IMR-90 (cell line): ENCODE results near the gene ZNF621. TPM values are rescaled to one million over a fixed set of nuclear protein-coding genes. Genes with fewer than 3 reads are reported as not detected.

Experiments
- ATAC-seq: fragments of 200-7000 bp; cut with Tn5 transposase; 2 replicates; pipeline ENCODE4 v1.9.1; 2020; ENCODE audit warnings: low read depth, mild to moderate bottlenecking, moderate library complexity
- BruUV-seq: library from RNA; stranded (reverse); fragments of 400-500 nt; replicated peaks from 2 replicates; lab custom pipeline; 2021; lab: Mats Ljungman, UMichigan
- CTCF ChIA-PET: fragments of 300-600 bp; formaldehyde crosslinking; extraction: SDS; loops from one replicate; lab custom pipeline; 2021; ENCODE audit warnings: antibody characterized with exemption; lab: Yijun Ruan, JAX
- POLR2A ChIA-PET: fragments of 300-600 bp; sonication (Branson Sonifier 250); formaldehyde crosslinking; loops from one replicate; lab custom pipeline; 2022; ENCODE audit warnings: antibody characterized with exemption; ENCODE audit not compliant: unreplicated experiment; lab: Charles Lee
- DNase-seq: peaks from one replicate; pipeline ENCODE4 v3.0.0; 2013
- H2AFZ ChIP-seq: replicated peaks from 2 replicates; pipeline ENCODE3; 2013; ENCODE audit warnings: low read length, mild to moderate bottlenecking; ENCODE audit not compliant: poor library complexity
- H2AK5ac ChIP-seq: 2 replicates; pipeline ENCODE4 v1.6.1; 2013; ENCODE audit warnings: low read depth, low read length, inconsistent platforms
- H2AK9ac ChIP-seq: replicated peaks from 2 replicates; pipeline ENCODE3; 2013; ENCODE audit warnings: mild to moderate bottlenecking, low read depth, low read length, moderate library complexity; ENCODE audit not compliant: poor library complexity
- H2BK120ac ChIP-seq: 2 replicates; pipeline ENCODE4 v1.6.1; 2013; ENCODE audit warnings: low read depth, low read length, inconsistent platforms
- H2BK15ac ChIP-seq: 3 replicates; pipeline ENCODE4 v1.6.1; 2013; ENCODE audit warnings: low read depth, low read length, inconsistent platforms
- H2BK20ac ChIP-seq: 2 replicates; pipeline ENCODE4 v1.6.1; 2013; ENCODE audit warnings: low read depth, mild to moderate bottlenecking, inconsistent platforms, low read length, moderate library complexity
- H2BK5ac ChIP-seq: 2 replicates; pipeline ENCODE4 v1.6.1; 2013; ENCODE audit warnings: mild to moderate bottlenecking, low read depth, low read length, inconsistent platforms; ENCODE audit not compliant: poor library complexity, severe bottlenecking
- H3K14ac ChIP-seq: replicated peaks from 2 replicates; pipeline ENCODE4 v1.6.1; 2013; ENCODE audit warnings: low read depth, low read length, inconsistent platforms
- H3K18ac ChIP-seq: 2 replicates; pipeline ENCODE4 v1.6.1; 2013; ENCODE audit warnings: low read depth, low read length, control low read depth
- H3K23ac ChIP-seq: 2 replicates; pipeline ENCODE4 v1.6.1; 2013; ENCODE audit warnings: low read depth, low read length, inconsistent platforms
- H3K27ac ChIP-seq: 2 replicates; pipeline ENCODE4 v1.5.1; 2013; ENCODE audit warnings: mild to moderate bottlenecking, control low read depth, low read length; ENCODE audit not compliant: insufficient read depth
- H3K27me3 ChIP-seq: 2 replicates; pipeline ENCODE4 v1.6.1; 2013; ENCODE audit warnings: low read length; ENCODE audit not compliant: control insufficient read depth, insufficient read depth
- H3K36me3 ChIP-seq: 2 replicates; pipeline ENCODE4 v1.6.1; 2013; ENCODE audit warnings: low read length, mixed read lengths; ENCODE audit not compliant: control insufficient read depth, insufficient read depth
- H3K4ac ChIP-seq: 2 replicates; pipeline ENCODE4 v1.6.1; 2013; ENCODE audit warnings: low read depth, low read length, inconsistent platforms
- H3K4me1 ChIP-seq: 2 replicates; pipeline ENCODE4 v1.6.1; 2013; ENCODE audit warnings: low read length, mixed read lengths; ENCODE audit not compliant: control insufficient read depth, insufficient read depth
- H3K4me2 ChIP-seq: 2 replicates; pipeline ENCODE4 v1.6.1; 2013; ENCODE audit warnings: low read depth, mild to moderate bottlenecking, control low read depth, low read length, moderate library complexity
- H3K4me3 ChIP-seq: 2 replicates; pipeline ENCODE4 v1.5.1; 2013; ENCODE audit warnings: low read depth, mild to moderate bottlenecking, control low read depth, low read length, moderate library complexity; ENCODE audit not compliant: insufficient read depth
- H3K56ac ChIP-seq: 2 replicates; pipeline ENCODE4 v1.6.1; 2013; ENCODE audit warnings: low read length, inconsistent platforms; ENCODE audit not compliant: insufficient read depth; ENCODE audit errors: extremely low read depth
- H3K79me1 ChIP-seq, 2 experiments: 2 replicates each; pipeline ENCODE4 v1.6.1; 2013; ENCODE audit warnings: low read length in 2 of 2, inconsistent platforms in 1 of 2, low read depth in 1 of 2
- H3K9ac ChIP-seq: 2 replicates; pipeline ENCODE4 v1.6.1; 2013; ENCODE audit warnings: low read depth, low read length, control low read depth
- H3K9me1 ChIP-seq: 2 replicates; pipeline ENCODE4 v1.6.1; 2013; ENCODE audit warnings: low read length, inconsistent platforms; ENCODE audit not compliant: insufficient read depth
- H3K9me3 ChIP-seq: 2 replicates; pipeline ENCODE4 v1.6.1; 2013; ENCODE audit warnings: low read length; ENCODE audit not compliant: control insufficient read depth, insufficient read depth
- H4K20me1 ChIP-seq: 2 replicates; pipeline ENCODE4 v1.6.1; 2013; ENCODE audit warnings: low read length, inconsistent platforms; ENCODE audit not compliant: insufficient read depth
- H4K5ac ChIP-seq: 2 replicates; pipeline ENCODE4 v1.6.1; 2013; ENCODE audit warnings: mild to moderate bottlenecking, low read depth, low read length, control low read depth
- H4K8ac ChIP-seq, 2 experiments: 2 replicates each; pipeline ENCODE4 v1.6.1; 2013; ENCODE audit warnings: low read depth in 2 of 2, low read length in 2 of 2, control low read depth in 1 of 2, inconsistent platforms in 1 of 2
- H4K91ac ChIP-seq: 2 replicates; pipeline ENCODE4 v1.6.1; 2013; ENCODE audit warnings: low read depth, low read length, inconsistent platforms; ENCODE audit not compliant: insufficient read depth
- BHLHE40 ChIP-seq: fragments of 150-350 bp; IDR thresholded peaks from 2 replicates; pipeline ENCODE4 v1.6.1; 2016; ENCODE audit warnings: mild to moderate bottlenecking, low read depth, low read length
- CEBPB ChIP-seq: IDR thresholded peaks from 2 replicates; pipeline ENCODE4 v1.6.1; 2012; ENCODE audit warnings: low read depth, low read length, improper control_type of control experiment
- CHD1 ChIP-seq: IDR thresholded peaks from 2 replicates; pipeline ENCODE4 v1.6.1; 2012; ENCODE audit warnings: low read depth, low read length, improper control_type of control experiment
- FOS ChIP-seq: fragments of 150-350 bp; IDR thresholded peaks from 2 replicates; pipeline ENCODE4 v1.6.1; 2016; ENCODE audit warnings: low read depth, low read length
- MAFK ChIP-seq: IDR thresholded peaks from 2 replicates; pipeline ENCODE4 v1.6.1; 2012; ENCODE audit warnings: low read depth, low read length, improper control_type of control experiment
- MAZ ChIP-seq: IDR thresholded peaks from 2 replicates; pipeline ENCODE4 v1.6.1; 2012; ENCODE audit warnings: low read depth, mild to moderate bottlenecking, low read length, improper control_type of control experiment, moderate library complexity, borderline replicate concordance
- MXI1 ChIP-seq: IDR thresholded peaks from 2 replicates; pipeline ENCODE4 v1.6.1; 2012; ENCODE audit warnings: low read depth, mild to moderate bottlenecking, low read length, moderate library complexity, borderline replicate concordance
- NFE2L2 ChIP-seq: fragments of 150-350 bp; IDR thresholded peaks from 2 replicates; pipeline ENCODE4 v1.6.1; 2016; ENCODE audit warnings: low read depth, mild to moderate bottlenecking, low read length
- POLR2A ChIP-seq: IDR thresholded peaks from 2 replicates; pipeline ENCODE4 v1.6.1; 2012; ENCODE audit warnings: mild to moderate bottlenecking, low read depth, low read length
- RAD21 ChIP-seq: IDR thresholded peaks from 2 replicates; pipeline ENCODE4 v1.6.1; 2012; ENCODE audit warnings: low read length, improper control_type of control experiment
- RFX5 ChIP-seq: IDR thresholded peaks from 2 replicates; pipeline ENCODE4 v1.8.0; 2012; ENCODE audit warnings: low read depth, mild to moderate bottlenecking, low read length, moderate library complexity
- SMC3 ChIP-seq: fragments of 150-350 bp; IDR thresholded peaks from 2 replicates; pipeline ENCODE4 v1.6.1; 2016; ENCODE audit warnings: low read depth, mild to moderate bottlenecking, antibody characterized with exemption, low read length, moderate library complexity
- WGBS, 2 experiments: methylation state at CpG; one replicate each; pipeline versions ENCODE4 v1.1.5 to v1.1.7; 2013; ENCODE audit warnings: missing lambda C conversion rate in 2 of 2; ENCODE audit not compliant: insufficient read length in 1 of 2; ENCODE audit errors: extremely low coverage in 2 of 2; 5-methylcytosine and 5-hydroxymethylcytosine counted together
- dilution Hi-C: fragments of 300-500 bp; cut with HindIII; formaldehyde crosslinking; loops from one replicate; pipeline ENCODE4 v1.14.3; 2018; ENCODE audit warnings: low sequenced_read_pairs; ENCODE audit not compliant: unreplicated experiment
- in situ Hi-C: fragments of 300-500 bp; cut with MboI; formaldehyde crosslinking; loops from 3 replicates; pipeline ENCODE4 v1.14.3; 2019; ENCODE audit warnings: low sequenced_read_pairs, inconsistent platforms, mixed read lengths
- intact Hi-C: fragments of 100-400 bp; cut with micrococcal nuclease; formaldehyde crosslinking; loops from 2 replicates; pipeline ENCODE4 v1.10.0; 2022
- polyA plus RNA-seq, 3 experiments: library from polyadenylated mRNA; depleted of rRNA; stranded (reverse); fragments of >200 nt; gene quantifications; 2 replicates each; pipeline ENCODE4 v1.2.3, GENCODE V29; 2012; ENCODE audit warnings: low replicate concordance in 1 of 3
- total RNA-seq: library from RNA; depleted of rRNA; stranded (reverse); fragments of >200 nt; gene quantifications from 2 replicates; pipeline ENCODE4 v1.2.3, GENCODE V29; 2012
- TF ChIP-seq, protein P1 (sequence below): fragments of 150-350 bp; IDR thresholded peaks from 2 replicates; pipeline ENCODE4 v1.6.1; 2016; ENCODE audit warnings: low read depth, mild to moderate bottlenecking, low read length, moderate library complexity, borderline replicate concordance
- TF ChIP-seq, protein P2 (sequence below): fragments of 150-350 bp; IDR thresholded peaks from 2 replicates; pipeline ENCODE4 v1.6.1; 2017; ENCODE audit warnings: mild to moderate bottlenecking, antibody characterized with exemption, low read length, low read depth
- TF ChIP-seq, protein P3 (sequence below): conservative IDR thresholded peaks from 2 replicates; pipeline ENCODE4 v1.5.1; 2012; ENCODE audit warnings: mild to moderate bottlenecking, low read depth, low read length, improper control_type of control experiment

ZNF621 gene
- total and polyA plus RNA-seq, 2 of the 4 experiments (the other 2 are of a cell fraction) = 7.3 to 8.3 TPM

DNA sequence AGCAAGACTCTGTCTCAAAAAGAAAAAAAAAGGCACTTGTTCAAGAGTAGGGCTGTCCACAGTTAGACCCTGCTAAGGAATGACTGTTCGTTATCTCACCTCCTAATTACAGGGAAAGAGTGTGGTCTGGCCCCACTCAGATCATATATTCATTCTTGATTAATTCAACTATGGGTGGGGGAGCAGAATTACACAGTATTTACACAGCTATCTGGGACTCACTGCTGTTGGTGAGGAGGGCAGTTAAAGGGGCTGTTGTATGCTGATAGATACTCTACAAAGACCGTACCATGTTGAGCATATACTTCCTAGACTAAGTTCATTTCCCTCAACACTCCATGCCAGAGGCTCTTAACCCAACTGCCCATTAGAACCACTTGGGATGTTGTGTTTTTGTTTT, 22.7 kb upstream of the ZNF621 start:
- H2BK15ac ChIP-seq = no peak overlapping the region
- no peak overlapping the region for H2BK5ac ChIP-seq
- H4K5ac ChIP-seq = no peak overlapping the region
- H3K56ac ChIP-seq = no peak overlapping the region
- no peak overlapping the region for H3K23ac ChIP-seq
- H3K4me3 ChIP-seq = no peak overlapping the region
- no peak overlapping the region for H2BK20ac ChIP-seq
- H4K8ac ChIP-seq = no peak overlapping the region
- no peak overlapping the region for H3K9ac ChIP-seq
- in situ Hi-C loops (no loop called here), intact Hi-C loops (no loop called here), dilution Hi-C loops (no loop called here)
- H3K36me3 ChIP-seq = no peaks in the 10 kb centered on the region
- peaks cover 8% of the 10 kb centered on the region for H3K9me1 ChIP-seq
- no peak overlapping the region for H3K27ac ChIP-seq
- H3K9me3 ChIP-seq = no peaks in the 10 kb centered on the region
- no peaks in the 10 kb centered on the region for H4K20me1 ChIP-seq
- WGBS, 2 experiments = no CpG with 5 or more reads among the region's 2 CpGs
- ATAC-seq = no peak
- H3K4ac ChIP-seq = no peak overlapping the region
- no peak overlapping the region for H3K18ac ChIP-seq
- H2AK9ac ChIP-seq = no peak overlapping the region
- H3K79me1 ChIP-seq = no peaks in the 10 kb centered on the region
- no peak overlapping the region for H4K91ac ChIP-seq
- H3K4me1 ChIP-seq = peaks cover 8% of the 10 kb centered on the region
- no peak overlapping the region for H3K14ac ChIP-seq
- H2AK5ac ChIP-seq = no peak overlapping the region
- DNase-seq = no peak
- H2AFZ ChIP-seq = no peak overlapping the region
- POLR2A ChIA-PET = no interaction called here
- no TSS peak for BruUV-seq
- H3K4me2 ChIP-seq = no peak overlapping the region
- CTCF ChIA-PET = no interaction called here
- H3K27me3 ChIP-seq = no peaks in the 10 kb centered on the region
- no peak overlapping the region for H2BK120ac ChIP-seq
- TF ChIP-seq MAFK = no peak
- TF ChIP-seq, protein P1, sequence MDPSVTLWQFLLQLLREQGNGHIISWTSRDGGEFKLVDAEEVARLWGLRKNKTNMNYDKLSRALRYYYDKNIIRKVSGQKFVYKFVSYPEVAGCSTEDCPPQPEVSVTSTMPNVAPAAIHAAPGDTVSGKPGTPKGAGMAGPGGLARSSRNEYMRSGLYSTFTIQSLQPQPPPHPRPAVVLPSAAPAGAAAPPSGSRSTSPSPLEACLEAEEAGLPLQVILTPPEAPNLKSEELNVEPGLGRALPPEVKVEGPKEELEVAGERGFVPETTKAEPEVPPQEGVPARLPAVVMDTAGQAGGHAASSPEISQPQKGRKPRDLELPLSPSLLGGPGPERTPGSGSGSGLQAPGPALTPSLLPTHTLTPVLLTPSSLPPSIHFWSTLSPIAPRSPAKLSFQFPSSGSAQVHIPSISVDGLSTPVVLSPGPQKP = no peak
- TF ChIP-seq POLR2A = no peak
- no peak for TF ChIP-seq FOS
- TF ChIP-seq CHD1 = no peak
- TF ChIP-seq RAD21 = no peak
- TF ChIP-seq SMC3 = no peak
- no peak for TF ChIP-seq MAZ
- no peak for TF ChIP-seq MXI1
- no peak for TF ChIP-seq BHLHE40
- no peak for TF ChIP-seq NFE2L2
- no peak for TF ChIP-seq RFX5
- TF ChIP-seq, protein P2, sequence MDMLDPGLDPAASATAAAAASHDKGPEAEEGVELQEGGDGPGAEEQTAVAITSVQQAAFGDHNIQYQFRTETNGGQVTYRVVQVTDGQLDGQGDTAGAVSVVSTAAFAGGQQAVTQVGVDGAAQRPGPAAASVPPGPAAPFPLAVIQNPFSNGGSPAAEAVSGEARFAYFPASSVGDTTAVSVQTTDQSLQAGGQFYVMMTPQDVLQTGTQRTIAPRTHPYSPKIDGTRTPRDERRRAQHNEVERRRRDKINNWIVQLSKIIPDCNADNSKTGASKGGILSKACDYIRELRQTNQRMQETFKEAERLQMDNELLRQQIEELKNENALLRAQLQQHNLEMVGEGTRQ = no peak
- TF ChIP-seq, protein P3, sequence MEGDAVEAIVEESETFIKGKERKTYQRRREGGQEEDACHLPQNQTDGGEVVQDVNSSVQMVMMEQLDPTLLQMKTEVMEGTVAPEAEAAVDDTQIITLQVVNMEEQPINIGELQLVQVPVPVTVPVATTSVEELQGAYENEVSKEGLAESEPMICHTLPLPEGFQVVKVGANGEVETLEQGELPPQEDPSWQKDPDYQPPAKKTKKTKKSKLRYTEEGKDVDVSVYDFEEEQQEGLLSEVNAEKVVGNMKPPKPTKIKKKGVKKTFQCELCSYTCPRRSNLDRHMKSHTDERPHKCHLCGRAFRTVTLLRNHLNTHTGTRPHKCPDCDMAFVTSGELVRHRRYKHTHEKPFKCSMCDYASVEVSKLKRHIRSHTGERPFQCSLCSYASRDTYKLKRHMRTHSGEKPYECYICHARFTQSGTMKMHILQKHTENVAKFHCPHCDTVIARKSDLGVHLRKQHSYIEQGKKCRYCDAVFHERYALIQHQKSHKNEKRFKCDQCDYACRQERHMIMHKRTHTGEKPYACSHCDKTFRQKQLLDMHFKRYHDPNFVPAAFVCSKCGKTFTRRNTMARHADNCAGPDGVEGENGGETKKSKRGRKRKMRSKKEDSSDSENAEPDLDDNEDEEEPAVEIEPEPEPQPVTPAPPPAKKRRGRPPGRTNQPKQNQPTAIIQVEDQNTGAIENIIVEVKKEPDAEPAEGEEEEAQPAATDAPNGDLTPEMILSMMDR = no peak
- no peak for TF ChIP-seq CEBPB
